ENCODE results near the gene MICAL2.

MICAL2 gene, protein sequence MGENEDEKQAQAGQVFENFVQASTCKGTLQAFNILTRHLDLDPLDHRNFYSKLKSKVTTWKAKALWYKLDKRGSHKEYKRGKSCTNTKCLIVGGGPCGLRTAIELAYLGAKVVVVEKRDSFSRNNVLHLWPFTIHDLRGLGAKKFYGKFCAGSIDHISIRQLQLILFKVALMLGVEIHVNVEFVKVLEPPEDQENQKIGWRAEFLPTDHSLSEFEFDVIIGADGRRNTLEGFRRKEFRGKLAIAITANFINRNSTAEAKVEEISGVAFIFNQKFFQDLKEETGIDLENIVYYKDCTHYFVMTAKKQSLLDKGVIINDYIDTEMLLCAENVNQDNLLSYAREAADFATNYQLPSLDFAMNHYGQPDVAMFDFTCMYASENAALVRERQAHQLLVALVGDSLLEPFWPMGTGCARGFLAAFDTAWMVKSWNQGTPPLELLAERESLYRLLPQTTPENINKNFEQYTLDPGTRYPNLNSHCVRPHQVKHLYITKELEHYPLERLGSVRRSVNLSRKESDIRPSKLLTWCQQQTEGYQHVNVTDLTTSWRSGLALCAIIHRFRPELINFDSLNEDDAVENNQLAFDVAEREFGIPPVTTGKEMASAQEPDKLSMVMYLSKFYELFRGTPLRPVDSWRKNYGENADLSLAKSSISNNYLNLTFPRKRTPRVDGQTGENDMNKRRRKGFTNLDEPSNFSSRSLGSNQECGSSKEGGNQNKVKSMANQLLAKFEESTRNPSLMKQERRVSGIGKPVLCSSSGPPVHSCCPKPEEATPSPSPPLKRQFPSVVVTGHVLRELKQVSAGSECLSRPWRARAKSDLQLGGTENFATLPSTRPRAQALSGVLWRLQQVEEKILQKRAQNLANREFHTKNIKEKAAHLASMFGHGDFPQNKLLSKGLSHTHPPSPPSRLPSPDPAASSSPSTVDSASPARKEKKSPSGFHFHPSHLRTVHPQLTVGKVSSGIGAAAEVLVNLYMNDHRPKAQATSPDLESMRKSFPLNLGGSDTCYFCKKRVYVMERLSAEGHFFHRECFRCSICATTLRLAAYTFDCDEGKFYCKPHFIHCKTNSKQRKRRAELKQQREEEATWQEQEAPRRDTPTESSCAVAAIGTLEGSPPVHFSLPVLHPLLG

DNA sequence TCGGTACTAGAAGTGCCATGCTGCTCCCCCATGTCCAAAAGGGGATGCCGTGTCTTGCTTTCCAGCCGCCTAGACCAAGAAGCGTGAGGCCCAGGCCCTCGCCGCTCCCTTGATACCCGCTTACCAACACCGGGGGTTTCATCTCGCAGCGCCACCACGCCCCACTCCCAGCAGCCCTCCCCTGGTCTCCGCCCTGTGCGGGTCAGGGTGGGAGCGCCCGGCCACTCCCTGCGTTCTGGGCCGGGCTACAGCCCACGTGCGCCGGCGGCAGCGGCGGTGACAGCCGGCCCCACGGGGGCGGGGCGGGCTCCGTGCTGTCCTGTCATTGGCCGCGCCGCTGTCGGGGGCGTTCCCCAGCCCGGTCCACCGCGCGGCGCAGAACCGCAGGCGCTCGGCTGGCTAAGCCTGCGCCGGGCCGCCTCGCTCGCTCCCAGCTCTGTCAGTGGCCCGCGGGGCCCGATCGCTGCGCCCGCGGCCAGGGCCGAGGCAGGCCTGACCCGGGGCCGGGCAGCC, at the start of gene MICAL2:
Gene MICAL2, plus strand, starts transcription at position 390 of the 513 bp plus-strand sequence. CDS start 51,566 bp downstream, outside the sequence.
- FAIRE-seq: no peak

DNA sequence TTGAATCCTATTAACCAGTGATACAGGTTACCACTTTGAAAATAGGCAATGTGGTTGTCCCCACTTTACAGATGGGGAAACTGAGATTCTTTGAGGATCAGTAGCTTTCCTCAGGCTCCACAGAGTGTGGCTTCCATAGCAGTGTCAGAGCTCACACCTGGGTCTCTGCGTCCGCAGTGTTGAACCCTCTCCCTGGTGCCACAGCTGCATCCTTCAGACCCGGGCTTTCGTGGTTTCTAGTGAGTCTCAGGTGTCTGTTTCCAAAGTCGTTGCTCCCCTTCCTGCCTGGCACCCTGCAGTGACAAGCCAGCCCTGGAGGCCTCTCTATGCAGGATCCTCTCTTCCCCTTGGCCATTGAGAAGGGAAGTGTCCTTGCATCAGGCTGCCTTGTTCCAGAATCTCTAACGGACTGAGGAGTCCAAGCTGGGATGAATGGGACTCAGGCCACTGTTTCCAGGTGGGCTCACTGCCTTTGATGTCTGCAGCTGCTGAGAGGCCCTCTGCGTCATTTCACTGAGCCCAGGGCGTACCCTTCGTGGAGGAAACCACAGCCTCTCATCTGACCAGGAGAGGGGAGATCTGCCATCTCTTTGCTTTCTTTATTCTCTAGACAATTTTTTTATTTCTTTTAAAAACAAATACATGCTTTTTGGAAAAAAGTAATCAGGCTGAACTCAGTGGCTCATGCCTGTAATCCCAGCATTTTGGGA, 48.4 kb upstream of the MICAL2 start:
- DNase-seq (ENCODE audit: low spot score) (no peak), FAIRE-seq (no peak)

More for the DNA sequence above, at the start of gene MICAL2:
- DNase-seq (ENCODE audit: low spot score): peak; percentile 81

DNA sequence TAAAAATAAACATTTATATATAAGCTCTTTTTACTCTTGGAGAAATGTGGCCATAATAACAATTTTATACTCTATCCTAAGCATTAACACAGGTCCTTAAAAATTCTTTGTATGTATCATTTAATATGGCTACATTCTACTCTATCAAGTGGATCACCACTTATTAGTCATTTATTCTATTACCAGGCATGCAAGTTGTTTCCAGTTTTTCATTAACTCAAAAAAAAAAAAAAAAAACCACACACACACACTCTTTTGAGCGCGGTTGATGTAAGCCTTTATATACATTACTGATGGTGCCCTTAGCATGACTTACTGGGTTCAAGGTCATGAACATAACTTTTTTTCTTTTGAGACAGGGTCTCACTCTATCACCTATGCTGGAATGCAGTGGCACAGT, 47.1 kb upstream of the MICAL2 start:
- FAIRE-seq (peak; percentile 95), DNase-seq (ENCODE audit: low spot score) (peak; percentile 63)

DNA sequence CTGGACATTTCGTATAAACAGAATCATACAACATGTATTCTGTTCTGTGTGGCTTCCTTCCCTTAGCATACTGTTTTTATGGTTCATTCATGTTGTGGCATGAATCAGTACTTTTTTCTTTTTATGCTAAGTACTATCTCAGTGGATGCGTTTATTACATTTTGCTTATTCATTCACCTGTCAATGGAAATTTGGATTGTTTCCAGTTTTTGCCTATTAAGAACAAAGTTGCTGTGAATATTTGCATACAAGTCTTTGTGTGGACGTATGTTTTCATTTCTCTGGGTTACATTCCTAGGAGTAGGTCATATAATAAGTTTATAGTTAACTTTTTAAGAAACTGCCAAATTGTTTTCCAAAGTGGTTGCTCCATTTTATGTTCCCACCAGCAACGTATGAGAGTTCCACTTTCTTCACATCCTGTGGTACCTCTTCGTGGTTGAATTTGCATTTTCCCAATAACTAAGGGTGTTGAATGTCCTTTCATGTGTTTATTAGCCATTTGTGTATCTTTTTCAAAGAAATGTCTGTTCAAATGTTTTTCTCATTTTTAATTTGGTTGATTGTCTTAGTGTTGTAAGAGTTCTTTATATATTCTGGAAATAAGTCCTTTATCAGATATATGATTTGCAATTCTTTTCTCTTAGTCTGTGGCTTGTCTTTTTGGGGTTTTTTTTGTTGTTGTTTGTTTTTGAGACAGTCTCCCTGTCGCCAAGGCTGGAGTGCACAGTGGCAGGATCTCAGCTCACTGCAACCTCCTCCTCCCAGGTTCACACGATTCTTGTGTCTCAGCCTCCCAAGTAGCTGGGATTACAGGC, 46.0 kb upstream of the MICAL2 start:
- FAIRE-seq: peak; percentile 11
- DNase-seq (ENCODE audit: low spot score): no peak

DNA sequence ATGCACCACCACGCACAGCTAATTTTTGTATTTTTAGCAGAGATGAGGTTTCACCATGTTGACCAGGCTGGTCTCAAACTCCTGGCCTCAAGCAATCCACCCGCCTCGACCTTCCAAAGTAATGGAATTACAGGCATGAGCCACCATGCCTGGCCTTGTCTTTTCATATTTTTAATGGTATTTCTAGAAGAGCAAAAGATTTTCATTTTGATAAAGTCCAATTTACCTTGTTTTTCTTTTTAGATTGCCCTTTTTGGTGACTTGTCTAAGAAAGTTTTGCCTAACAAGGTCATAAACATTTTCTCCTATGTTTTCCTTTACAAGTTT, 45.5 kb upstream of the MICAL2 start:
- FAIRE-seq: no peak
- no peak for DNase-seq (ENCODE audit: low spot score)

DNA sequence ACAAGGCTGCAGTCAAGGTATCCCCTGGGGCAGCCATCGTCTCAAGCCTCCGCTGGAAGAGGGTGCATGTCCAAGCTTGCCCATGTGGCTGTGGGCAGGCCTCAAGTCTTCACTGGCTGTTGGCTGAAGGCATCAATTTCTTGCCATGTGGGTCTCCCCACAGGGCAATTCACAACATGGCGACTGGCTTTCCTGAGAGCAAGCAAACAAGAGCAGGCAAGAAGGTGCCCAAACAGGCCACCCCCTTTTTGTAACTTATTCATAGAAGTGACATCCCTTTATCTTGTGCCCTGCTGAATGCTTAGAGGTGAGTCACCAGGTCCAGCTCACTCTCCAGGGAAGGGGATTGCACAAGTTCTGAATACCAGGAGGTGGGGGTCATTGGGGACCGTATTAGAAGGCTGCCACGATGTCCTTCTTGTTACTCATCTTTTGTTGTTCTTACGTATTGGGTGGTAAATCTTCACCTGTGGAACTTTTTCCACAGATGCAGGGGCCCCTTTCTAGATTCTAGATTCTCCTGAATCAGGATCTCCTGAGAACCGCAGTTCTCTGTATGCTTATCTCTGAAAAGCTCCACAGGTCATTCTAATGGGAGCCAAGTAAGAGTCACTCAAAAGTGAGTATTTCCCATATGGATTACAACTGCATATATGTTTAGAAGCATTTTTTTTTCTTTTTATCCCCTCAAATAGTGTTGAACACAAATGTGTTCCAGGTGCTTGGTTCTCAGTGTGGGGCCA, 44.2 kb upstream of the MICAL2 start:
- FAIRE-seq: peak; percentile 95

DNA sequence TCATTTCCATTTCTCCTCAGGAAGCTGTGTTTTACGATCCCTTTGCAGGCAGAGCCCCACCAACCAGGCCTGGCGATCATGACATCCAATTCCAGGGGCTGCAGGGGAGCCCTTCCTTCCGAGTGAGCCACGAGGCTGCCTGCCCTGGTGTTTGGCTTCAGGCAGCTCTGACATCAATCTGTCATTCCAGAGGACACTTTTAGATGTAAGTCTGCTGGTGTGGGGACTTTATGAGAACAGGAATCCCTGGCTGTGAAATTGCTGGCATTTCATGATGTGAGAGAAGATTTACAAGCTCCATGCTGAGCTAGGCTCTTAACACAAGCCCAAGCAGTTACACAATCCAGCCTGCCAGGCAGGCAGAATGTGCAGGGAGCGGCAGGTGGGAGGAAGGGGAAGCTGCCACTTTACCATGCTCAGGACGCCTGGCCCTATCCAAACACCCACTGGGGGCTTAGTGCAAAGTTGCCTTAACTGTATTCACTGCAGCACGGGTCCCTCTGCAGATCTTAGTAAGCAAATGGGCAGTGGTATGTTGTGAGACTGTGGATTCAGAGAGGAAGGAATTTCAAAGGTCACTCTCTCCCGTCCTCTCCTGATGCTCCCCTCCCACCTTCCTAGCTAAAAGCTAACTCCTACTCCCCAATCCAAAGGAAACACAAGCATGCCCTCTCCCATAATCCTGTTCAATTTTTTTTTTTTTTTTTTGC, 43.4 kb upstream of the MICAL2 start:
- DNase-seq (ENCODE audit: low spot score) (peak; percentile 44), FAIRE-seq (no peak)

More for the DNA sequence above, 44.2 kb upstream of the MICAL2 start:
- peak; percentile 99 for DNase-seq (ENCODE audit: low spot score)

DNA sequence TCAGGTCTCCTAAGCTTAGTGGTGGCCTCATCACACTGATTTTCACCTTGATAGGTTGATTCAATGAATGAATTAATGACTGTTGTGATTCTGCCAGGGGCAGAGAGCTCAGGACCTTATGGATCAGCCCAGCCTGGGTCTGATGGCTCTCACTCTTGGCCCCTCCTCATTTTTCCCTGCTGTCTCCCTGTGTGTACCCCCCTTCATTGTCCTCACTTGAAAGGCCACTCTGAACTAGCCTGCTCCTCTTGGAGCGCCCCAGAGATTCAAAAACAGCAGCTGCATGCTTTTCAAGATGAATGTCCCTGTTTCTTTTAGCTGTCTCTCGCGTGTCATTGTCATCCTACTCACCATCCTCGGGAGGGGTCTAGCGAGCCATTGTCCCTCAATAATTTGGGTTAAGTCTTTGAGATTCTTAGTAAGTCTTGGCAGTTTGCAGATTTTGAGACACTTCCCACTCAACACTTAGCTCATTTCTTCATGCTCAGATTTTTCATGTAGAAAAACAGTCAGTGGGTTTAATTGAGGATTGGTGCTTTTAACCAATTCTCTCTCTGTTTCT, 42.5 kb upstream of the MICAL2 start:
- DNase-seq (ENCODE audit: low spot score): no peak
- no peak for FAIRE-seq

DNA sequence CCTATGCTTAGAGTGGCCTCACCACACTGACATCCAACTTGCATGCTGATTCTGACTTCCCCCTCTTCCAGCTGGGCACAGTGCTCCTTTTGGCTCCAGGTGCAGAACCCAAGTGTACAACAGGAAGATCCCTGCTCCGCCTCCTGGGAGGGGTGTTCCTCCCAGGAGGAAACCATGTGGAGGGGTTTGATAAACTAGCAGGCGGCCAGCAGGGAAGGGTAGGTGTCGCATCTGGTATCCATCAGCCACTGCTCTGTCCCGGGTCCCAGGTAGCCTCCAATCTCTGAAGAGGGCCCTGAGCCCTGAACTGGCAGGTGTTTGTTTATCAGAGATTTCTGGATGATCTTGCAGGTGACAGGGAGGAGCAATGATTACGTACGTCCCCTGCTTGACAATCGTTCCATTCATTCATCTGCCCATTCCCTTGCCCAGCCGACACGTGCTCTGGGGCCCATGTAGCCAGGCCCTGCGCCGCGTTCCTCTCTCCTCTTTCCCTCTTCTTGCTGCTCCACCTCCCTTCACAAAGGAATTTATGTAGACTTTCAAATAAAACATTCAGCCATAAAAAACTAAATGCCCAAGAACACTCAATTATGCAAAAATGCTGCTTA, 41.2 kb upstream of the MICAL2 start:
- FAIRE-seq: no peak
- DNase-seq (ENCODE audit: low spot score): no peak

DNA sequence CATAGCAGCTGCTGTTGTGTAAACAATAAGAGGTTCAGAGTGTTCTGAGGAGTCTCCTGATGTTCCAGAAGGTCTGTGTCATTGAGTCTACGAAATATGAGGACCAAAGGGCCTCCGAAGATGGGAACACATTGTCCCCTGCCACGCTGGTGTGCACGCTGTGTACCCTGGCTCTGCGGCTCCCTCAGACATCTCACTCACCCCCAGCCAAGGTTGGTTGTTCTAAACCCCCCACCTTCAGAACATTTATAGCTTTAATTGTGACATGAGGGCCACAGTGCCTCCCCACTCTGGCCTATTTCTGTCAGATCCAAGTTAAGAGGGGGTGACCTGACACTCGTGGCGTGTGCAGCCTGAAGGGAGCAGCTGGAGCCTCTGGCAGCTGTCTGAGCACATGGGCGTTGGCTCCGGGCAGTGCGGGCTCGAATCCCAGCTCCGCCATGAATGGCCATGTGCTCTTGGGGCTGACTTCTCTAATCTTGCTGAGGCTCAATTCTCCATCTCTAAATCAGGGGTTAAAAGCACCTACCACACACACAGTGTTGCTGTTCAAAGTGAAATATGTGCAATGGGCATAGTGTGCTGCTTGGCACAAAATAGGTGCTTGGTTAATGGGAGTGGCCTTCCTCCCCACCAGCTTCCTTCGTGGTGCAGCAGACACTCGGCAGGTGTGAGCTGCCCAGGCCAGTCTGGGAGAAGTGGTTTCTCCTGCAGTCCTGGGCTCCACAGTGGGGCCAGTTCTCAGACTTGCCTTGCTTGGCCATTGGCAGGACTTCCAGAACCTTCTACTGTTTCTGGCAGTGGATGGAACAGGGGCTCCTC, 39.7 kb upstream of the MICAL2 start:
- FAIRE-seq: no peak
- DNase-seq (ENCODE audit: low spot score): no peak

DNA sequence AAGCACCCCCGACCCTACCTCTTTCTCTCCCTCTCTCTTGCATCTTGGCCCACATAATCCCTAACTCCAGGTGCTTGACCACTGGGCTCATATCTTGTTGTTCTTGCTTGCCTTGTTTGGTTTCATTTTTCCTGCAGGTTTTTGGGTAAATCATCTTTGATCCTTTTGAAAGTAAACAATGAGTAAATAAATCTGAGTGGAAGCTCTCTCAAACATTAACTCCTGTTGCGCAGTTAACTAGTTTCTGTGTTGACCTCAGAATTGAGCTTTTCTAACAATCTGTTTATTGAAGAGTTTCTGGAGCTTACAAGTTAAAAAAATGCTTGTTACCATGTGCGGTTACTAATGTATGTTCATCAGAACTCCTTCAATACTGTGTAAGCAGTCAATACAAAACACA, 38.8 kb upstream of the MICAL2 start:
- DNase-seq (ENCODE audit: low spot score): no peak
- FAIRE-seq: no peak

DNA sequence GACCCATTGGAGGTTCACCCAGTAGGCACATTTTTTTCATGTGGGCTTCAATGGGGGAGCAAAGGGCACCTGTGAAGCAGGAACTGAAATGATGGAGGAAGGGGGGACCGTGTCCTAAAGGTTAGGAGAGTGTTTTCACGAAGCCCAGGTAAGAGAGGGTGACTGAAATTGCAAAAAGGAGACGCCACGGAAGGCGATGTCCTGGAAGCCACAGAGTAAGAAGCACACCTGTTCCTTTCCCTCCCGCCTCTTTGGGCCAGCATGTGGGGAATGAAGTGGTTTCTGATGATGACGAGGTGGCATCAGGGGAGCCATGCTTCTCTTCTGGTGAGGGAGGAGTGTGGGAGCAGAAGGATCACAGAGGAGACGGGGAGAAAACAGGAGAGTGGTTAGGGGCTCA, 37.0 kb upstream of the MICAL2 start:
- no peak for DNase-seq (ENCODE audit: low spot score)
- FAIRE-seq: no peak

DNA sequence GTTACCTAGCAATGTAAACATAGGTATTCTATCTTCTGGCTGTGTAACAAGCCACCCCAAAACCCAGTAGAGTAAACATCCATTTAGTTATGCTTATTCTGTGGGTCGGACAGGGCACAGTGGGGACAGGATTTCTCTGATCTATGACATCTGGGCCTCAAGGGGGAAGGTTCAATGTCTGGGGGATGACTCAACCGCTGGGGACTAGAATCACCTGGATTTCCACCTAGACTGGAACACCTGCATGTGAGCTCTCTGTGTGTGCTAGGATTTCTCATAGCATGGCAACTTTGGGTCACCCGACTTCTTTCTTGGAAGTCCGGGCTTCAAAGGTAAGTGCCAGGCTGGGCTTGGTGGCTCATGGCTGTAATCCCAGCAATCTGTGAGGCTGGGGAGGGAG, 36.5 kb upstream of the MICAL2 start:
- DNase-seq (ENCODE audit: low spot score) (no peak), FAIRE-seq (no peak)

DNA sequence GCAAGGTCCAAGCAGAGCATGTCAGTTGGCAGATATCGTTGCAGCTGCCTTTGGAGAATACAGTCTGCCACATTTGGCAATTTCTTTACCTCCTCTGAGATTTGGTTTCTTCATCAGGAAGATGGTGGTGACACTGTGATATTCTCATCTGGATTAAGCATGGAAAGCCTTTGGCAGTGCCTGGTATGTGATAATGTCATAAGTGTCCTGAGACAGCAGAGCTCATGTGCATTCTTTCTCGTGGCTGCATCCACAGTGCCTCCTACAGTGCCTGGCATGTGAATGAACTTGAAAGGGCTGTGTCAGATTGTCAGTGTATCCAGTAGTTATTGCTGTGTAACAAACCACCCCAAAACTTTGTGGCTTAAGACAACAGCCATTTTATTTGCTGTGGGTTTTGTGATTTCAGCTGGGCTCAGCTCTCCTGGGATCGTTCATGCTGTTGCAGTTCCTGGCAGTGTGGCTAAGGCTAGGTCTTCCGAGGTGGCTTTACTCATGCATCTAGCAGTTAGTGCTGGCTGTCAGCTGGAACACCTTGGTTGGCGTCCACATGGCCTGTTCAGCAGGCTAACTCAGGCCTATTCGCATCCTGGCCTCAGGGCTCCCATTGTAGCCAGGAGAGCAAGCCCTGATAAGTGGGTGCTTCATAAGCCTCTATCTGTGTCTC, 35.7 kb upstream of the MICAL2 start:
- DNase-seq (ENCODE audit: low spot score) (no peak), FAIRE-seq (no peak)

DNA sequence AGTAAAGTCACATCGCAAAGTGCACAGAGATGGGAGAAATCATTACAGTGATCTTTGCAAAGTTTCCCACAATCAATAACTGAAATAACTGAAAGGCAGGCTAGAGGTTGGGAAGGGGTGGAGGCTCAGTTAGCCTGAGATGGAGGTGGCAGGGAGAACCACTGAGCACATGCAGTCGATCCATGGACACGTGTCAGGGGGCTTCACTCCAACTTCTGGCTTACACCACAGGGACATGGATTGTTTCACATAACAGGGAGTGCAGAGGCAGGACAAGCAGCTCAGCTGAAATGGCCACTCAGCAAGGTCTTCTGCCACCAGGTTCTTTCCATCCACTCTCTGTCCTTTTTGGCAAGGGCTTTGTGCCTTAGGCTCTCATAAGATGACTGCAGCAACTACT, 35.1 kb upstream of the MICAL2 start:
- no peak for FAIRE-seq

More for the DNA sequence above, 35.1 kb upstream of the MICAL2 start:
- DNase-seq (ENCODE audit: low spot score): no peak

Measured in RCC 7860 (cell line).